ENCODE results near the gene TRIP12.

The TRIP12 gene

GRCh38 chr2:229714736-229715541, 206.9 kb downstream of the TRIP12 start:
- no peak for DNase-seq (ENCODE audit: low read depth)

- DNase-seq (ENCODE audit: low read depth): no peak
Measured at GRCh38 chr2:229714080-229714735, 207.6 kb downstream of the TRIP12 start, which contains the start of gene DNER. TSS of gene DNER (minus strand) at chr2:229714555. CDS start at chr2:229714423, 132 bp downstream.
